Astrocyte (in vitro differentiated cells and primary cell): Measurements from ENCODE around the gene DDR1. TPM values are rescaled to one million over a fixed set of nuclear protein-coding genes. Genes with fewer than 3 reads are reported as not detected.

Experiments
- DNase-seq: peaks from one replicate; pipeline ENCODE4 v3.0.0-alpha.2; 2010; ENCODE audit warnings: low read depth
- FAIRE-seq: peaks from 2 replicates; lab custom pipeline; 2011; peaks lifted over from hg19 to GRCh38; lab: Jason Lieb, UNC
- H2AFZ ChIP-seq: 2 replicates; pipeline ENCODE4 v1.6.0; 2012; ENCODE audit warnings: low read depth, low read length, inconsistent platforms
- H3K27ac ChIP-seq: 2 replicates; pipeline ENCODE4 v1.5.1; 2011; ENCODE audit warnings: low read depth, low read length, inconsistent platforms
- H3K27me3 ChIP-seq: 2 replicates; pipeline ENCODE4 v1.6.0; 2011; ENCODE audit warnings: low read length, inconsistent platforms; ENCODE audit not compliant: insufficient read depth
- H3K36me3 ChIP-seq: 2 replicates; pipeline ENCODE4 v1.5.1; 2011; ENCODE audit warnings: low read length, inconsistent platforms; ENCODE audit not compliant: insufficient read depth
- H3K4me1 ChIP-seq: 2 replicates; pipeline ENCODE4 v1.5.1; 2011; ENCODE audit warnings: low read length, inconsistent platforms; ENCODE audit not compliant: insufficient read depth
- H3K4me2 ChIP-seq: 2 replicates; pipeline ENCODE4 v1.6.0; 2012; ENCODE audit warnings: low read length, inconsistent platforms
- H3K4me3 ChIP-seq: 2 replicates; pipeline ENCODE4 v1.5.1; 2011; ENCODE audit warnings: low read depth, mild to moderate bottlenecking, low read length, inconsistent platforms; ENCODE audit not compliant: insufficient read depth
- H3K79me2 ChIP-seq: 2 replicates; pipeline ENCODE4 v1.6.0; 2012; ENCODE audit warnings: mild to moderate bottlenecking, low read length, inconsistent platforms; ENCODE audit not compliant: insufficient read depth
- H3K9ac ChIP-seq: 2 replicates; pipeline ENCODE4 v1.6.0; 2012; ENCODE audit warnings: mild to moderate bottlenecking, low read length, inconsistent platforms
- H3K9me3 ChIP-seq: 2 replicates; pipeline ENCODE4 v1.5.1; 2012; ENCODE audit warnings: low read depth, mild to moderate bottlenecking, low read length, inconsistent platforms; ENCODE audit not compliant: insufficient read depth
- H4K20me1 ChIP-seq: 2 replicates; pipeline ENCODE4 v1.6.0; 2012; ENCODE audit warnings: low read length, inconsistent platforms; ENCODE audit not compliant: insufficient read depth
- H3K27ac Mint-ChIP-seq: one replicate; pipeline ENCODE4 v1.8.0; 2021; ENCODE audit warnings: mild to moderate bottlenecking, mixed read lengths; ENCODE audit not compliant: unreplicated experiment
- H3K27me3 Mint-ChIP-seq: one replicate; pipeline ENCODE4 v1.8.0; 2021; ENCODE audit warnings: low read depth, mixed read lengths; ENCODE audit not compliant: unreplicated experiment
- H3K36me3 Mint-ChIP-seq: one replicate; pipeline ENCODE4 v1.8.0; 2021; ENCODE audit warnings: low read depth, mixed read lengths; ENCODE audit not compliant: unreplicated experiment
- H3K4me1 Mint-ChIP-seq: one replicate; pipeline ENCODE4 v1.8.0; 2021; ENCODE audit warnings: low read depth, mixed read lengths; ENCODE audit not compliant: unreplicated experiment
- H3K4me3 Mint-ChIP-seq: one replicate; pipeline ENCODE4 v1.8.0; 2021; ENCODE audit warnings: mild to moderate bottlenecking, moderate library complexity, mixed read lengths; ENCODE audit not compliant: unreplicated experiment
- H3K9me3 Mint-ChIP-seq: one replicate; pipeline ENCODE4 v1.8.0; 2021; ENCODE audit warnings: mild to moderate bottlenecking, mixed read lengths; ENCODE audit not compliant: unreplicated experiment
- CTCF ChIP-seq: IDR thresholded peaks from 2 replicates; pipeline ENCODE4 v1.5.1; 2011; ENCODE audit warnings: low read depth, mild to moderate bottlenecking, inconsistent platforms, low read length, moderate library complexity; ENCODE audit not compliant: insufficient read depth
- EZH2 ChIP-seq: IDR thresholded peaks from 2 replicates; pipeline ENCODE4 v1.6.1; 2012; ENCODE audit warnings: mild to moderate bottlenecking, low read length, inconsistent platforms; ENCODE audit not compliant: insufficient read depth
- total RNA-seq: library from RNA; stranded (reverse); gene quantifications from 2 replicates; pipeline ENCODE4 v1.2.1, GENCODE V29; 2021

The DDR1 gene
- total RNA-seq, 1 donor from 2014 or later = 144 TPM

GRCh38 chr6:30887901-30888815 is 3.8 kb downstream of the DDR1 start:
- Histone ChIP-seq H3K9ac (peak overlapping the region; percentile 65), H3K79me2 (peaks cover 54% of the 10 kb centered on the region), H3K4me3 (no peak overlapping the region), H3K4me1 (peaks cover 51% of the 10 kb centered on the region), H2AFZ (no peak overlapping the region), H3K4me2 (peak overlapping the region; percentile 68), H3K9me3 (no peaks in the 10 kb centered on the region), H3K27ac (peak overlapping the region; percentile 66), H4K20me1 (peaks cover 13% of the 10 kb centered on the region), H3K36me3 (no peaks in the 10 kb centered on the region), H3K27me3 (no peaks in the 10 kb centered on the region)
- peak overlapping the region; percentile 63 for H3K27ac Mint-ChIP-seq
- no peak for FAIRE-seq
- peaks cover 43% of the 10 kb centered on the region for H3K4me1 Mint-ChIP-seq
- TF ChIP-seq CTCF (no peak), EZH2 (no peak)
- H3K36me3 Mint-ChIP-seq = peaks cover 26% of the 10 kb centered on the region
- H3K4me3 Mint-ChIP-seq = peak overlapping the region; percentile 47
- H3K9me3 Mint-ChIP-seq = no peaks in the 10 kb centered on the region
- no peaks in the 10 kb centered on the region for H3K27me3 Mint-ChIP-seq
- DNase-seq = peak; percentile 47

- TF ChIP-seq EZH2 (no peak), CTCF (no peak)
- no peaks in the 10 kb centered on the region for H3K27me3 Mint-ChIP-seq
- H4K20me1 ChIP-seq = peaks cover 16% of the 10 kb centered on the region
- no peak overlapping the region for H3K4me3 ChIP-seq
- H3K79me2 ChIP-seq = peaks cover 54% of the 10 kb centered on the region
- no peaks in the 10 kb centered on the region for H3K36me3 ChIP-seq
- FAIRE-seq (no peak), DNase-seq (no peak)
- peak overlapping the region; percentile 65 for H3K9ac ChIP-seq
- peak overlapping the region; percentile 68 for H3K4me2 ChIP-seq
- H3K27ac ChIP-seq = no peak overlapping the region
- H3K4me1 ChIP-seq = peaks cover 45% of the 10 kb centered on the region
- no peaks in the 10 kb centered on the region for H3K27me3 ChIP-seq
- peaks cover 41% of the 10 kb centered on the region for H3K4me1 Mint-ChIP-seq
- no peak overlapping the region for H3K4me3 Mint-ChIP-seq
- H3K9me3 ChIP-seq = no peaks in the 10 kb centered on the region
- H3K27ac Mint-ChIP-seq = no peak overlapping the region
- H3K9me3 Mint-ChIP-seq = no peaks in the 10 kb centered on the region
- H2AFZ ChIP-seq = no peak overlapping the region
- peaks cover 26% of the 10 kb centered on the region for H3K36me3 Mint-ChIP-seq
Measured at GRCh38 chr6:30888816-30889495, 4.6 kb downstream of the DDR1 start.
